Frontal cortex (tissue), 4 donors: Measurements from ENCODE around the gene KLK1. TPM values are rescaled to one million over a fixed set of nuclear protein-coding genes. Genes with fewer than 3 reads are reported as not detected.
A peak's percentile ranks its signal among the peaks of the same experiment; 100 is the strongest.

ENCODE experiments used
- DNase-seq, 2 donors: peaks; one replicate each; pipeline ENCODE4 v3.0.0; 2012; ENCODE audit warnings: low spot score in 2 of 2
- FAIRE-seq: peaks from 2 replicates; lab custom pipeline; 2012; peaks lifted over from hg19 to GRCh38; lab: Jason Lieb, UNC
- total RNA-seq: library from RNA; depleted of rRNA; stranded (reverse); fragments of >200 nt; gene quantifications from one replicate; pipeline ENCODE4 v1.2.3, GENCODE V29; 2014
- donor health status: control.
- donor health status: control.
- donor health status: control.

Gene KLK1
- total RNA-seq, 1 donor from 2014 or later, result not detected

- FAIRE-seq (no peak), DNase-seq (no peak)
Observed at GRCh38 chr19:50837300-50837699, 13.7 kb upstream of the KLK1 start.

GRCh38 chr19:50836543-50837195 is 13.1 kb upstream of the KLK1 start:
- no peak for DNase-seq
- no peak for FAIRE-seq

- FAIRE-seq, result no peak
- DNase-seq, result peak; percentile 67 to 92
Observed at GRCh38 chr19:50835785-50836542, 12.4 kb upstream of the KLK1 start.

- no peak for FAIRE-seq
- DNase-seq, result no peak
Observed at GRCh38 chr19:50835103-50835784, 11.7 kb upstream of the KLK1 start.

GRCh38 chr19:50833802-50834167 is 10.2 kb upstream of the KLK1 start:
- DNase-seq, result no peak
- FAIRE-seq, result no peak

GRCh38 chr19:50833117-50833801 is 9.7 kb upstream of the KLK1 start, which contains the start of gene KLK15:
Gene KLK15 (minus strand): TSS chr19:50833574. CDS start chr19:50831492, 2,082 bp downstream.
- FAIRE-seq (no peak), DNase-seq (no peak)

GRCh38 chr19:50832666-50833065 is 9.1 kb upstream of the KLK1 start:
- no peak for FAIRE-seq
- DNase-seq, result no peak

- FAIRE-seq (no peak), DNase-seq (no peak)
Observed at GRCh38 chr19:50831026-50831396, 7.4 kb upstream of the KLK1 start.

GRCh38 chr19:50830266-50831025 is 6.9 kb upstream of the KLK1 start:
- DNase-seq (no peak), FAIRE-seq (no peak)

- no peak for DNase-seq
- FAIRE-seq, result no peak
Observed at GRCh38 chr19:50829801-50830200, 6.2 kb upstream of the KLK1 start.

- no peak for FAIRE-seq
- no peak for DNase-seq
Observed at GRCh38 chr19:50827476-50827875, 3.9 kb upstream of the KLK1 start.

- DNase-seq (no peak), FAIRE-seq (no peak)
Observed at GRCh38 chr19:50826492-50827240, 3.1 kb upstream of the KLK1 start.

- DNase-seq, result no peak
- FAIRE-seq, result no peak
Observed at GRCh38 chr19:50822661-50823208, 852 bp downstream of the KLK1 start.

GRCh38 chr19:50821622-50822021 is 2.0 kb downstream of the KLK1 start:
- FAIRE-seq (no peak), DNase-seq (no peak)

- no peak for FAIRE-seq
- no peak for DNase-seq
Observed at GRCh38 chr19:50821248-50821612, 2.4 kb downstream of the KLK1 start.

GRCh38 chr19:50820549-50821247 is 2.9 kb downstream of the KLK1 start:
- no peak for DNase-seq
- no peak for FAIRE-seq

- FAIRE-seq (no peak), DNase-seq (no peak)
Observed at GRCh38 chr19:50820086-50820485, 3.5 kb downstream of the KLK1 start.

- no peak for FAIRE-seq
- DNase-seq, result no peak
Observed at GRCh38 chr19:50819636-50820035, 4.0 kb downstream of the KLK1 start.
